A549 (cell line): ENCODE data around the gene FUNDC1.

Experiments used
- ESRRA ChIP-seq: fragments of 150-350 bp; IDR thresholded peaks from 2 replicates; pipeline ENCODE4 v1.6.1; 2014; ENCODE audit warnings: mild to moderate bottlenecking, low read length, borderline replicate concordance
- JUNB ChIP-seq: fragments of >200 bp; sonication (Bioruptor Twin); formaldehyde crosslinking; IDR thresholded peaks from 2 replicates; pipeline ENCODE4 v1.6.1; 2016
- KDM5A ChIP-seq: fragments of 200-600 bp; sonication (generic); IDR thresholded peaks from 2 replicates; pipeline ENCODE4 v1.6.1; 2016; ENCODE audit warnings: antibody characterized with exemption, mild to moderate bottlenecking
- MYC ChIP-seq: IDR thresholded peaks from 2 replicates; pipeline ENCODE4 v1.6.1; 2012; ENCODE audit warnings: mild to moderate bottlenecking, inconsistent platforms, low read length, improper control_type of control experiment, borderline replicate concordance
- PHF8 ChIP-seq: fragments of 200-600 bp; sonication (generic); IDR thresholded peaks from 2 replicates; pipeline ENCODE4 v1.6.1; 2016; ENCODE audit warnings: low read depth, mild to moderate bottlenecking, antibody characterized with exemption, moderate library complexity, borderline replicate concordance
- POLR2A ChIP-seq: IDR thresholded peaks from 2 replicates; pipeline ENCODE4 v1.6.1; 2012; ENCODE audit warnings: mild to moderate bottlenecking, low read length
- TF ChIP-seq, protein P1 (sequence below): fragments of >200 bp; sonication (Bioruptor Twin); formaldehyde crosslinking; IDR thresholded peaks from 3 replicates; pipeline ENCODE4 v1.6.1; 2016
- TF ChIP-seq, protein P2 (sequence below): fragments of >200 bp; sonication (Bioruptor Twin); formaldehyde crosslinking; IDR thresholded peaks from 3 replicates; pipeline ENCODE4 v1.5.1; 2016

DNA sequence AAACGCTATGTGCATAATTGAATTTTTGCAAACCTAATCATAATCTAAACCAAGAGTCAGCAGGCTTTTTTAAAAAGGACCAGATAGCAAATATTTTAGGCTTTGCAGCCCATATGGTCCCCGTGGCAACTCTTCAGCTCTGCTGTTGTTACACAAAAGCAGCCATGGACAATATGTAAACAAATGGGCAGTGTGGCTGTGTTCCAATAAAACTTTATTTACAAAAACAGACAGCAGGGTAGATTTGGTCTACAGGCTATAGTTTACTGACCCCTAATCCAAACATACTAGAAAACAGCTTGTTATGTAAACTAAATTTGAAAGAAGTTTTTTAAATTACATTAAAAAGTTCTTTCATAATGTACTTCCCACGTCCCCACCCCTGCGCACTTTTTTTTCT, 53.1 kb downstream of the FUNDC1 start:
- no peak for TF ChIP-seq MYC
- TF ChIP-seq ESRRA, result no peak
- TF ChIP-seq, protein P1, sequence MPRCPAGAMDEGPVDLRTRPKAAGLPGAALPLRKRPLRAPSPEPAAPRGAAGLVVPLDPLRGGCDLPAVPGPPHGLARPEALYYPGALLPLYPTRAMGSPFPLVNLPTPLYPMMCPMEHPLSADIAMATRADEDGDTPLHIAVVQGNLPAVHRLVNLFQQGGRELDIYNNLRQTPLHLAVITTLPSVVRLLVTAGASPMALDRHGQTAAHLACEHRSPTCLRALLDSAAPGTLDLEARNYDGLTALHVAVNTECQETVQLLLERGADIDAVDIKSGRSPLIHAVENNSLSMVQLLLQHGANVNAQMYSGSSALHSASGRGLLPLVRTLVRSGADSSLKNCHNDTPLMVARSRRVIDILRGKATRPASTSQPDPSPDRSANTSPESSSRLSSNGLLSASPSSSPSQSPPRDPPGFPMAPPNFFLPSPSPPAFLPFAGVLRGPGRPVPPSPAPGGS, result no peak
- TF ChIP-seq POLR2A, result no peak
- TF ChIP-seq, protein P2, sequence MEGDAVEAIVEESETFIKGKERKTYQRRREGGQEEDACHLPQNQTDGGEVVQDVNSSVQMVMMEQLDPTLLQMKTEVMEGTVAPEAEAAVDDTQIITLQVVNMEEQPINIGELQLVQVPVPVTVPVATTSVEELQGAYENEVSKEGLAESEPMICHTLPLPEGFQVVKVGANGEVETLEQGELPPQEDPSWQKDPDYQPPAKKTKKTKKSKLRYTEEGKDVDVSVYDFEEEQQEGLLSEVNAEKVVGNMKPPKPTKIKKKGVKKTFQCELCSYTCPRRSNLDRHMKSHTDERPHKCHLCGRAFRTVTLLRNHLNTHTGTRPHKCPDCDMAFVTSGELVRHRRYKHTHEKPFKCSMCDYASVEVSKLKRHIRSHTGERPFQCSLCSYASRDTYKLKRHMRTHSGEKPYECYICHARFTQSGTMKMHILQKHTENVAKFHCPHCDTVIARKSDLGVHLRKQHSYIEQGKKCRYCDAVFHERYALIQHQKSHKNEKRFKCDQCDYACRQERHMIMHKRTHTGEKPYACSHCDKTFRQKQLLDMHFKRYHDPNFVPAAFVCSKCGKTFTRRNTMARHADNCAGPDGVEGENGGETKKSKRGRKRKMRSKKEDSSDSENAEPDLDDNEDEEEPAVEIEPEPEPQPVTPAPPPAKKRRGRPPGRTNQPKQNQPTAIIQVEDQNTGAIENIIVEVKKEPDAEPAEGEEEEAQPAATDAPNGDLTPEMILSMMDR, result no peak
- no peak for TF ChIP-seq KDM5A
- no peak for TF ChIP-seq JUNB
- TF ChIP-seq PHF8, result no peak
